Naive thymus-derived CD4-positive, alpha-beta T cell (primary cell): ENCODE data around the gene TFE3. TPM values are rescaled to one million over a fixed set of nuclear protein-coding genes. Genes with fewer than 3 reads are reported as not detected.
A peak's percentile ranks its signal among the peaks of the same experiment; 100 is the strongest.

ENCODE experiments used
- ATAC-seq: fragments of 150-1000 bp; cut with Tn5 transposase; 2 replicates; pipeline ENCODE4 v1.10.0; 2021; ENCODE audit warnings: mild to moderate bottlenecking, moderate library complexity
- CTCF ChIA-PET: fragments of 350-600 bp; sonication (Branson Sonifier 250); formaldehyde crosslinking; loops from one replicate; lab custom pipeline; 2021; ENCODE audit warnings: antibody characterized with exemption; lab: Charles Lee
- POLR2A ChIA-PET: fragments of 350-600 bp; sonication (Branson Sonifier 250); formaldehyde crosslinking; loops from one replicate; lab custom pipeline; 2021; ENCODE audit warnings: antibody characterized with exemption, inconsistent platforms; lab: Charles Lee
- DNase-seq, 9 donors: peaks; one replicate each; pipeline versions ENCODE4 v3.0.0 to v3.0.0-alpha.2; 2020 to 2022; ENCODE audit warnings: mixed read lengths in 1 of 9
- H3K27ac ChIP-seq: one replicate; pipeline ENCODE4 v1.7.0; 2013; ENCODE audit warnings: mild to moderate bottlenecking, low read depth, low read length, moderate library complexity
- H3K27me3 ChIP-seq, 2 donors: one replicate each; pipeline ENCODE4 v1.7.0; 2013; ENCODE audit warnings: low read length in 2 of 2, mild to moderate bottlenecking in 2 of 2, moderate library complexity in 2 of 2; ENCODE audit not compliant: control insufficient read depth in 2 of 2, insufficient read depth in 2 of 2
- H3K36me3 ChIP-seq, 3 experiments: 1 replicate in 2 of 3; 2 replicates in 1 of 3; pipeline ENCODE4 v1.7.0; 2013; ENCODE audit warnings: low read length in 3 of 3, mild to moderate bottlenecking in 3 of 3, moderate library complexity in 1 of 3; ENCODE audit not compliant: insufficient read depth in 3 of 3, control insufficient read depth in 2 of 3
- H3K4me1 ChIP-seq, 2 donors: one replicate each; pipeline ENCODE4 v1.7.0; 2013; ENCODE audit warnings: low read length in 2 of 2, mild to moderate bottlenecking in 2 of 2, moderate library complexity in 1 of 2; ENCODE audit not compliant: control insufficient read depth in 2 of 2, insufficient read depth in 2 of 2
- H3K4me3 ChIP-seq: 2 replicates; pipeline ENCODE4 v1.7.0; 2013; ENCODE audit warnings: mild to moderate bottlenecking, low read length
- H3K9me3 ChIP-seq, 3 experiments: 1 replicate in 2 of 3; 2 replicates in 1 of 3; pipeline ENCODE4 v1.7.0; 2013; ENCODE audit warnings: low read length in 3 of 3; ENCODE audit not compliant: control insufficient read depth in 2 of 3
- H3K27ac Mint-ChIP-seq, 9 donors: one replicate each; pipeline ENCODE4 v1.8.0; 2020 to 2022; ENCODE audit warnings: mixed read lengths in 9 of 9, mild to moderate bottlenecking in 8 of 9, moderate library complexity in 5 of 9, inconsistent platforms in 2 of 9
- H3K27me3 Mint-ChIP-seq, 5 donors: one replicate each; pipeline ENCODE4 v1.8.0; 2021 to 2022; ENCODE audit warnings: mixed read lengths in 5 of 5, mild to moderate bottlenecking in 1 of 5
- H3K36me3 Mint-ChIP-seq, 5 donors: one replicate each; pipeline ENCODE4 v1.8.0; 2020 to 2022; ENCODE audit warnings: mixed read lengths in 5 of 5, mild to moderate bottlenecking in 3 of 5, inconsistent platforms in 1 of 5
- H3K4me1 Mint-ChIP-seq, 7 donors: one replicate each; pipeline ENCODE4 v1.8.0; 2020 to 2022; ENCODE audit warnings: mixed read lengths in 7 of 7, mild to moderate bottlenecking in 3 of 7, inconsistent platforms in 1 of 7
- H3K4me3 Mint-ChIP-seq, 10 donors: one replicate each; pipeline ENCODE4 v1.8.0; 2020 to 2022; ENCODE audit warnings: mild to moderate bottlenecking in 10 of 10, mixed read lengths in 10 of 10, moderate library complexity in 6 of 10, inconsistent platforms in 2 of 10
- H3K9me3 Mint-ChIP-seq, 11 donors: one replicate each; pipeline ENCODE4 v1.8.0; 2020 to 2022; ENCODE audit warnings: mixed read lengths in 11 of 11, mild to moderate bottlenecking in 4 of 11, inconsistent platforms in 1 of 11, moderate library complexity in 1 of 11
- intact Hi-C, 2 donors: fragments of 100-400 bp; cut with micrococcal nuclease; formaldehyde crosslinking; loops; one replicate each; pipeline ENCODE4 v1.15.1; 2023
- polyA plus RNA-seq, 2 donors: library from polyadenylated mRNA; unstranded; fragments of 300-500 nt; fragmentation: Illumina TruSeq; gene quantifications; one replicate each; pipeline ENCODE4 v1.2.3, GENCODE V29; 2021
- total RNA-seq, 6 experiments: library from RNA in 5 of 6; stranded (reverse) in 5 of 6; gene quantifications; 1 replicate in 5 of 6; 2 replicates in 1 of 6; pipeline ENCODE4 v1.2.3 and lab custom pipeline; 2021 to 2026

Gene TFE3
- total and polyA plus RNA-seq, 7 experiments from 2014 or later: 2.2 to 54.2 (median 30.1) TPM

GRCh38 chrX:49069038-49069437 is 25.9 kb upstream of the TFE3 start:
- H3K4me3 ChIP-seq: no peak overlapping the region
- peaks cover 0 to 14% (median 0%) of the 10 kb centered on the region in 5 donors for H3K36me3 Mint-ChIP-seq
- H3K27me3 ChIP-seq: no peaks in the 10 kb centered on the region
- peaks cover under 1 to 10% of the 10 kb centered on the region in 2 donors for H3K4me1 ChIP-seq
- no peaks in the 10 kb centered on the region for H3K9me3 ChIP-seq
- intact Hi-C loops: no loop called here
- H3K4me3 Mint-ChIP-seq: no peak overlapping the region
- ATAC-seq: no peak
- no peak for DNase-seq
- H3K27ac ChIP-seq: no peak overlapping the region
- CTCF ChIA-PET: no interaction called here
- no peak overlapping the region for H3K27ac Mint-ChIP-seq
- H3K4me1 Mint-ChIP-seq: peaks cover 4 to 14% (median 11%) of the 10 kb centered on the region in 7 donors
- POLR2A ChIA-PET: no interaction called here
- peaks cover 0 to 3% (median 0%) of the 10 kb centered on the region in 11 donors for H3K9me3 Mint-ChIP-seq
- peaks cover 0 to 7% (median 0%) of the 10 kb centered on the region in 3 experiments for H3K36me3 ChIP-seq
- no peaks in the 10 kb centered on the region for H3K27me3 Mint-ChIP-seq

- Histone ChIP-seq H3K9me3 (no peaks in the 10 kb centered on the region), H3K4me1 (peaks cover 0 to 1% of the 10 kb centered on the region in 2 donors), H3K36me3 (peaks cover 0 to 9% (median 0%) of the 10 kb centered on the region in 3 experiments), H3K27ac (no peak overlapping the region), H3K27me3 (no peaks in the 10 kb centered on the region), H3K4me3 (no peak overlapping the region)
- intact Hi-C loops: no loop called here
- ChIA-PET CTCF (no interaction called here), POLR2A (interaction anchor here (2.0 kb wide), 1 partner anchor 12 kb away, joined by 5 read pairs; the partner anchor contains the start of gene WDR45)
- ATAC-seq: no peak
- peak overlapping the region in 1 of 9 donors; percentile 59 for H3K27ac Mint-ChIP-seq
- H3K27me3 Mint-ChIP-seq: no peaks in the 10 kb centered on the region
- H3K4me3 Mint-ChIP-seq: no peak overlapping the region
- H3K36me3 Mint-ChIP-seq: peaks cover 0 to 6% (median 0%) of the 10 kb centered on the region in 5 donors
- no peaks in the 10 kb centered on the region for H3K9me3 Mint-ChIP-seq
- DNase-seq: no peak
- peaks cover 0 to 4% (median 0%) of the 10 kb centered on the region in 7 donors for H3K4me1 Mint-ChIP-seq
These were observed 24.3 kb upstream of the TFE3 start for GRCh38 chrX:49067285-49068120.

- Histone ChIP-seq H3K36me3 (peaks cover 0 to 13% (median 0%) of the 10 kb centered on the region in 3 experiments), H3K27ac (no peak overlapping the region), H3K4me3 (no peak overlapping the region), H3K27me3 (no peaks in the 10 kb centered on the region), H3K4me1 (no peaks in the 10 kb centered on the region), H3K9me3 (no peaks in the 10 kb centered on the region)
- ChIA-PET CTCF (no interaction called here), POLR2A (interaction anchor here (2.0 kb wide), 1 partner anchor 13 kb away, joined by 5 read pairs; the partner anchor contains the start of gene WDR45)
- no peaks in the 10 kb centered on the region for H3K27me3 Mint-ChIP-seq
- H3K4me3 Mint-ChIP-seq: no peak overlapping the region
- ATAC-seq: no peak
- H3K27ac Mint-ChIP-seq: no peak overlapping the region
- intact Hi-C loops: no loop called here
- no peak for DNase-seq
- peaks cover 0 to under 1% (median 0%) of the 10 kb centered on the region in 7 donors for H3K4me1 Mint-ChIP-seq
- no peaks in the 10 kb centered on the region for H3K9me3 Mint-ChIP-seq
- H3K36me3 Mint-ChIP-seq: peaks cover 0 to 6% (median 0%) of the 10 kb centered on the region in 5 donors
These were observed 23.5 kb upstream of the TFE3 start for GRCh38 chrX:49066690-49067089.

- intact Hi-C loops: no loop called here
- peaks cover 0 to 5% (median 0%) of the 10 kb centered on the region in 5 donors for H3K36me3 Mint-ChIP-seq
- H3K4me1 Mint-ChIP-seq: no peaks in the 10 kb centered on the region
- H3K4me1 ChIP-seq: no peaks in the 10 kb centered on the region
- CTCF ChIA-PET: no interaction called here
- no peak for DNase-seq
- POLR2A ChIA-PET: interaction anchor here (2.0 kb wide), 1 partner anchor 13 kb away, joined by 5 read pairs; the partner anchor contains the start of gene WDR45
- H3K27ac ChIP-seq: no peak overlapping the region
- peaks cover 0 to 13% (median 0%) of the 10 kb centered on the region in 3 experiments for H3K36me3 ChIP-seq
- H3K27me3 Mint-ChIP-seq: no peaks in the 10 kb centered on the region
- no peak overlapping the region for H3K27ac Mint-ChIP-seq
- no peaks in the 10 kb centered on the region for H3K9me3 Mint-ChIP-seq
- H3K9me3 ChIP-seq: no peaks in the 10 kb centered on the region
- H3K4me3 Mint-ChIP-seq: no peak overlapping the region
- H3K4me3 ChIP-seq: no peak overlapping the region
- ATAC-seq: no peak
- no peaks in the 10 kb centered on the region for H3K27me3 ChIP-seq
These were observed 23.1 kb upstream of the TFE3 start for GRCh38 chrX:49066278-49066677.

- H3K36me3 ChIP-seq: peaks cover 0 to 13% (median 0%) of the 10 kb centered on the region in 3 experiments
- H3K27ac ChIP-seq: no peak overlapping the region
- no peaks in the 10 kb centered on the region for H3K27me3 ChIP-seq
- no peaks in the 10 kb centered on the region for H3K4me1 Mint-ChIP-seq
- no peak for ATAC-seq
- ChIA-PET POLR2A (no interaction called here), CTCF (no interaction called here)
- peak overlapping the region in 1 of 9 donors; percentile 31 for H3K27ac Mint-ChIP-seq
- DNase-seq: no peak
- H3K36me3 Mint-ChIP-seq: no peaks in the 10 kb centered on the region
- no peaks in the 10 kb centered on the region for H3K9me3 ChIP-seq
- no peaks in the 10 kb centered on the region for H3K4me1 ChIP-seq
- H3K9me3 Mint-ChIP-seq: no peaks in the 10 kb centered on the region
- no peak overlapping the region for H3K4me3 ChIP-seq
- intact Hi-C loops: no loop called here
- H3K27me3 Mint-ChIP-seq: no peaks in the 10 kb centered on the region
- H3K4me3 Mint-ChIP-seq: no peak overlapping the region
These were observed 21.6 kb upstream of the TFE3 start for GRCh38 chrX:49064735-49065134.

GRCh38 chrX:49064303-49064702 is 21.1 kb upstream of the TFE3 start:
- Mint-ChIP-seq H3K27me3 (no peaks in the 10 kb centered on the region), H3K36me3 (no peaks in the 10 kb centered on the region), H3K27ac (no peak overlapping the region), H3K4me1 (no peaks in the 10 kb centered on the region), H3K4me3 (no peak overlapping the region), H3K9me3 (no peaks in the 10 kb centered on the region)
- peaks cover 0 to 13% (median 0%) of the 10 kb centered on the region in 3 experiments for H3K36me3 ChIP-seq
- H3K4me3 ChIP-seq: no peak overlapping the region
- intact Hi-C loops: no loop called here
- H3K27me3 ChIP-seq: no peaks in the 10 kb centered on the region
- H3K4me1 ChIP-seq: no peaks in the 10 kb centered on the region
- no peaks in the 10 kb centered on the region for H3K9me3 ChIP-seq
- POLR2A ChIA-PET: no interaction called here
- CTCF ChIA-PET: no interaction called here
- no peak overlapping the region for H3K27ac ChIP-seq
- no peak for DNase-seq
- no peak for ATAC-seq
